Embryonic facial prominence (tissue), 1 donor: ENCODE data around the gene NAT9.

Experiments
- DNase-seq: peaks from one replicate; pipeline ENCODE4 v3.0.0-alpha.2; 2016; ENCODE audit errors: extremely low spot score

The NAT9 gene, protein sequence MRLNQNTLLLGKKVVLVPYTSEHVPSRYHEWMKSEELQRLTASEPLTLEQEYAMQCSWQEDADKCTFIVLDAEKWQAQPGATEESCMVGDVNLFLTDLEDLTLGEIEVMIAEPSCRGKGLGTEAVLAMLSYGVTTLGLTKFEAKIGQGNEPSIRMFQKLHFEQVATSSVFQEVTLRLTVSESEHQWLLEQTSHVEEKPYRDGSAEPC

DNA sequence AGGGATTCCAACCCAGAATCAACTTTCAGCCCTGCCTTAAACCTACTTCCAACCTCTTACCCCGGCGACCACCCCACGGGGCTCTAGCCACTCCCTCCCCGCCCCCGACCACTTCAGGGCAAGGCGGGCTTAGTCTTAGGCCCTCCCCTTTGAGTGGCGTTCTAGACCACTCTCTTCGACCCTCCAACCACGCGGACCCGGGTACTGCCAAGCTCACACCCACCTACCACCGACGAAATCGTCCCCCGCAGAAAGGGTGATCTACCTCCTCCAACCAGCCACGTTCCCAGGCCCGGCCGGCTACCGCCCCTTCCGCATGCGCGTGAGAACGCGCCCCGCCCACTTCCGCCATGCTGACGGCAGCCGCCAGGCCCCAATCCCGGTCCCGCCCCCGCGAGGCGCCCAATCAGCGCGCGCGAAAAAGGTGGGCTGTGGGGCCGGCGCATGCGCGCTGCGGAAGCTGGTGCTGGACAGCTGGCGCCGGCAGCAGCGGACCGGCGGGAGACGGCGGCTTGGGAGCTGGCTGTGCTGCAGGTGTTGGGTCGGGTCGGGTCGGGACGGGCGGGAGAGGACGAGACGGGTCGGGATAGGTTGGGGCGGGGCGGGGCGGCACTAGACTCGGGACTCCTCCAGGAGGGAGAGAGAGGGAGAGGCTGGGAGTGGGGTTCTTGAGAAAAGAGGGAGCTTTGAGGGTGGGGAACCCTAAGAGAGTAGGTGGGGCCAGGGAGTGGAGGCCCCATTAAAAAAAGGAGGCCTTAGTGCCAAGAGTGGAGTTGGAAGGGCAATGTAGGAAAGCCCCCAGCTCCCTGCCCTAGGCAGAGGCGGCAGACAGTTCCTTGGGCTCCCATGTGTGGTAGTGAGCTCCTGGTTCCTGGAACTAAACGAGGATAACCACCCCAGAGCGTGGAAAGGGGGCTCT is at the start of gene NAT9:
Gene NAT9, minus strand, starts transcription at position 302 of the 919 bp plus-strand sequence. CDS start 647 bp downstream, outside the sequence.
- peak; percentile 87 for DNase-seq

DNA sequence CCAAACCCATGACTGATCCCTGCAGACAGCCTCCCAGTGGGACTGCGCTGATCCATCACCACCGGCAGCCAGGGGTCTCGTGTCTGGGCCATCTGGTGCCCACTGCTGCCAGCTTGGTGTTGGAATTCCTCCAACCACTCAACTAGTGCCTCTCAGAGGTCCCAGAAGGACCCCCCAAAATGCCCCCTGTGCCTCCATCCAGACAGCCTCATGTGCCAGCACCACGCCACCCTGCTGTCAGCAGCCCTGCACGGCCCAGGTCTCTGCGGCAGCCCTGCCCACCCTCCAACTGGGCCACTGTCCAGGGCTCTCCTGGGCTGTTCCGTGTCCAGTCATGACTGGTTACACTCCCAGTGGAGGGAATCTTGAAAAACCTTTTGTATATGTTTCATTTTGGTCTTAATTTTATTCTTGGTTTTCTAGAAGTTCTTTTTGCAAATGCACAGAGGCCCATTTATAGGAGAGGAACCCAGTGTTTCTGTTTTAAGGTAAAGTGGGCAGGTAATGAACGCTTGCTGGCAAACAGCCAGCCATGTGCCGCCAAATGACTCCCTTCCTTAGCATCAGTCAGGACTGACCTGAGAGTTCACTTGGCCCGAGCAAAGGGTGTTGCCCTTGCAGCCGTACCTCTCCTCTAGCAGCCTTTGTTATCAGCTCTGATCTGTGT is 48.9 kb upstream of the NAT9 start:
- DNase-seq = no peak

DNA sequence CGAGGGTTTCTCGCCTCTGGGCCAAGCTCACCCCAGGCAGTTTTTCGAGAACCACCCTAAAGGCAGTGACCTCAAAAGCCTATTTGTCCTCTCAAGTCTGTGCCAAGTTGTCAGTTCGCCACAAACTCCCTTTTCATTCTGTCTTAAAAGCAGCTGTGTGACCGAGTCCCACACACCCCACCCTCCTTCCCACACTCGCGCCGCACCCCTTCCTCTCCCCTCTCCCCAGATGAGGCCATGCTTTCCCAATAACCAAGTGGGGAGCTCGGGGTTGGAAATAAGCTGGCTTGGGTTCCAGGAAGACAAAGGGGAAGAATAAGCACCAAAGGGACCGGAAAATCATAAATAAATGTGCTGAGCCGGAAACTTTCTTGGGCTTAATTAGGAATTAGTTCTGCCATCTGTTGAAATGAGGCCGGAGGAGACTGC is 46.8 kb upstream of the NAT9 start:
- no peak for DNase-seq

DNA sequence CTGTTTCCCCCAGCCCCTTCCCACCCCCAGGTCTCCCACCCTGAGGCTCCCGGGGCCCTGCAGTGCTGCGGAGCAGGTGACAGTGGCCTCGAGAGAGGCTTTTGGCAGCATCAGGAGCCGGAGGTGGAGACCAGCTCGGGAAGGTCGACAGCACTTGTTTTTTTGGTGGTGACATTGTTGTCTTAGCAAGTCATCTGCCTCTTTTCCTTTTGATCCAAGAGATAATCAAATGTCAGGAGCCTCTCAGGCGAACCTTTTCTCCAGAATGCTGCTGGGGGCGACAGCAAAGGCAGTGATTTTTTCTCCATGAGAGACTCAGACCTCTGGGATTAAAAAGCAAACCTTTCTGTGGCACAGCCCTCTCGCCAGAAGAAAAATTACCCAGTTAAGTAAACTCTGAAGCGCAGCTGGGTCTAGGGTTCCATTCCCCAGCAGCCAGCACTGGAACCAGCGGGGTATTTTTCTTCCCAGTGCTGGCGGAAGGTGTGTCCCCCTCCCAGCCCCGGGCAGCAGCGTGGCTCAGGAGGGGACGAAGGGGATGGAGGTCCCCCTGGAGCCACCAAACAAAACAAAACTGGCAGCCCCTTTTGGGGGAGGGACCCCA is 46.3 kb upstream of the NAT9 start:
- DNase-seq = no peak

DNA sequence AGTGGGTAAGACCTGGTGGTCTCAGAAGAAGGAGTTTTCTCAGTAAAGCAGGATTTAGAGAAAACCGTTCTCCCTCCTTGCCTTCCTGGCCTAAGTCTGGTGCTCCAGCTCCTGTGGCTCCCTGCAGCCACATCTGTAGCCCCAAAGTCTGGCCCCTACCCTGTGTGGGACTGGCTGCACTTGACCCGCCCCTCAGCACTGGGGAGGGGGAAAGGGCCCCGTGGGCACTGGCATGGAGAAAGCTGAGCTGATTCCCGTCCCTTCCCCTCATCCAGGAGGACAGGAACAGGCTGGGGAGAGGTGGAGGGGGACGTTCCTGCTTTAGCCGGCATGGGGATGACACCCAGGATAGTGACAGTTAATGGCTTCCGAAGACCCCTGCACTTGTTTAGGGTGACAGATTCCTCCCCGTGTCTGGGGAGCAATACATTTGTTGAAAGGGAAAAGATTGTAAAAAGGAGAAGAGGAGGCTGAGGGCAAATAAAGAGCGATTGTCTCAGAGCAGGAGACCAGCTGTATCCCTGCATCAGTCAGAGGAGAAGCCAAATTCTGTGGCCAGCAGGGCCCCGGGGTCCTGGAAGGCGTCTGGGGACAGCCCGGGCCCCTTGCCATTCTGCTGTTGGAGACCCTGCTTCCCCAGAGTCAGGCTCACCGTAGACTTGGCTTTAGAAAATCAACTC is 45.6 kb upstream of the NAT9 start:
- DNase-seq = no peak

DNA sequence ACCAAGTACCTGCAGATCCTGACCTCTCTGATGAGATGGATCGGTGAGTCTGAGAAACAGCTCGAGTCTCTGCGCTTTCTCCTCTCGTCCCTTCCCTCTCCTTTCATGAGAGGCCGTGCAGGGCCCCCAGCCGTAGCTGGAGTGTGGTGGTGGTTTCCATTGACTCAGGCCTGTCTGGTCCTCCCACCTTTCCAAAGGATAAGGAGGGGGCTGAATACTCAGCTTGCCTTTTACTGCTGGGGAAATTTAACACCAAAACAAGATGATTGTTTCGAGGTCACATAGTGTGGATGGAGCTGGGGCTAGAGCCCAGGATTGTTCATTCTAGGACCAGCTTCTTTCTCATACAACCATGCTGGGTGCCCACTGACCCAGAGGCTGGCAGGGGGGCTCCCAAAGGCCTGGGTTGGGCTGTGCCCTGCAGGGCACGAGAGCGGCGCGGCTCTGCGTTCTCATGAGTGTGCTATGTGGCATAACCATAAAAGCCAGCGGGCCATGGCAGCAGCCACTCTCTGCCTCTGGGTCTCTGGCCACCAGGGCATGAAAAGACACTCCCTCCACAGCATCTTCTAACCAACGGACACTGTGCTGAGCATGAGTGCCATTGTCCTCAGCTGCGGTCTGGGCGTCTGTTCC is 43.8 kb upstream of the NAT9 start:
- no peak for DNase-seq

DNA sequence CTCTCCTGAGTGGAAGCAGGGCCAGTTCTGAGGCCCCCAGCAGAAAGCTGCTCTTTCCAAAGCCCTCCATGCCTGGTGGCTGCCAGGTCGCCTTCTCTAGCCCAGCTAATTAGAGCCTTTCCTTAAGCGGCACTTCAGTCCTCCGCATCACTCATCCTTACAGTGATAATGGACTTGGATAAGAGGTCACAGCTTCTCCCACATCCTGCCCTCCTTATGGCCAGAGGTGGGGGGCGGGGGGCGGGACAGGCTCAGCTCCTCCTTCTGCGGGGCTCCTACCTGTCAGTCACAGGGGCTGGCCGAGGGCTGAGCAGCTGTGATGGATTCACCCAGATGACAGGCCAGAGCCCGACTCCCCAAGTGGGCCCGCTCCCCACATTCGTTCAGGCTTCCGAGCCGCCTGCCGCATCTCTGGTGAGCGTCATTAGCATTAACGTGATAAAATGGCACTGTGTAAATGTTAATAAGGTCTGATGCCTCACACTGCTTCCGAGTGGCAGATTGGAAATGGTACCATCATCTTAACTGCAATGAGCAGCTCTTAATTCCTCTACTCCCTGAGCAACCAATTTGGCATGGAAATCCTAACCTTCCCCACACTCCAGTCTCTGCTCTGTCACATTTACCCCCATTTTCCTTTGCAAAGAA is 42.3 kb upstream of the NAT9 start:
- DNase-seq = no peak

DNA sequence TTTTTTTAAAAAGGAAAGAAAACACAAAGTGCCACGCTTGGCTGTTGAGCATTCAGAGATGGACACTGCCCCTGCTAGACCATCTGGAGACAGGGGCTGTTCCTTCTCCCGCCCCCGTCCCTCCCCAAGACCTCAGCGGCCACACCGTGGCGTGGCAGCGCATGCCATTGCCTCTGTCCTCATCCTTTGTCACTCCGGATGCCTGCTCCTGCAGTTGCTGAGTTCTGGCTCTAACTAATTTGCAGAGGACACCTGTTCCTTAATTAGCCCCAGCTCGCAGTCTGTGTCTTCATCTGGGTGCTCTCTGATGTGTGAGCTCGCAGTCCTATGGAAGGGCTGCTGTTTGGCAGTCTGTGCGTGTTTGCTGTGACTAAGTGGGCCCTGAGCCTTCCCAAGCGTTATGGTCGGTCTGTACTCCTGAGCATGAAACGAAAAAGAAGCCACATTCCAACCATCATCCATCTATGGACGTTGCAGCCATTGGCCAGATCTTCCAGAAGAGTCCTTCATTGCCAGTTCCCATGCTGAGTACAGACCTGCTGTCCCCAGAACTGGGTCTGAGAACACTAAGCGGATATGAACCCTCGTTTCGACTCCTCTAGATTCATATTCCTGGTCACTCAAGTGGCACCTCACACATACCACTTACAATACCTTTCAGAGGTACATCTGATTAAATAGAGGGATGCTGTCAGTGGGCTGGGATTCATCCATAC is 40.9 kb upstream of the NAT9 start:
- no peak for DNase-seq

DNA sequence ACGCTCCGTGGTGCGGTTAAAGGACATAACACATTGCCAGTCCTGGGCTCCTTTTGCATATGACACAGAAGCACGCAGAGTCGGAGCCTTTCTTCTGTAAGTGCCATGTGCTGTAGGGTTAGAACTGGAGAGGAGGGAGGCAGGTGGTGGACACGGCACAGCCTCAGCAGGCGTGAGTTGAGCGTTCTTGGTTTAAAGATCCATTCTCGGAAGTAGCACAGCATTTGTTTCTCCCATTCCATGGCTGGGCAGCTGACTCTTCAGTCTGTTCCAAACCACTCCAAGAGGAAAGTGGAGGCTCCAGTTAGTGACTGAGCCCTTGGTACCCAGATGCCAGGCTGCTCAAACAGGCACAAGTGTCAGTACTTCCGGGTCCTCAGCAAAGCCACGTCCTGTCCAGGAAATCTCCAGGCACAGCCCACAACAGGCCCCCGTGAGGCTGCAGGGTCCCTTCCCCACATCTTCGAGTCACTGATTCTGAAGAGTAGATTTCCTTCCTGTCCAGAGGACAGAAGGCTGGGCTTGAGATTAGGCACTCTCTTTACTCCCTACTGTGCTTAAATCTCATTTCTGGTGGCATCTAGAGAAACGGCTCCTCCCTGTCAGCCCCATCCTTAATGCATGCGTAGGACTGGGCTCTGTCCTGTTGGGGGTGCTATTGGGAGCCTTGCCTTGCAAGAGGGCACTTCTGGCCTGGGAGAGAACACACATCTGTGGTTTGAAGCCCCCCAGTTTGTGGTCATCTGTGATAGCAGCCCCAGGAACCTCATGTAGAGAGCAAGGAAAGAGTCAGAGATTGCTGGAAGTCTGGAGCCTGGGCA is 39.6 kb upstream of the NAT9 start:
- DNase-seq = no peak

DNA sequence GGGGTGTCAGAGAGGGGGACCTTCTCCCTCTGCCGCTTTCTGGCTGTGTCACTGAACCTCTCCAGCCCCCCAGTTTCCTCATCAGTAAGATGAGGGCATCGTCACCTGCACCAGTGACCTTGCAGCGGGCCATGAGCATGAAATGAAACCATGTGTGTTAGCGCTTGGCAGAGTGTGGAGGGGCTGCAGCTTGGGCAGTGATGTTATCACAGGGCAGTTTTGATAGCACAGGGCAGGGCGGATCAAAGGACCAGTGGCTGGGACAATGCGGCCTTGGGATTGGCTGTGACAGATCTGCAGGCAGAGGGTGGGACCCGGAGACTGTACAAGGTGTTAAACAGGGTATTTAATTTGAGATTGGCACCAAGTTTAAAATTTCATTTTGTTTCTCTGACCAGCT is 38.9 kb upstream of the NAT9 start:
- DNase-seq = no peak

DNA sequence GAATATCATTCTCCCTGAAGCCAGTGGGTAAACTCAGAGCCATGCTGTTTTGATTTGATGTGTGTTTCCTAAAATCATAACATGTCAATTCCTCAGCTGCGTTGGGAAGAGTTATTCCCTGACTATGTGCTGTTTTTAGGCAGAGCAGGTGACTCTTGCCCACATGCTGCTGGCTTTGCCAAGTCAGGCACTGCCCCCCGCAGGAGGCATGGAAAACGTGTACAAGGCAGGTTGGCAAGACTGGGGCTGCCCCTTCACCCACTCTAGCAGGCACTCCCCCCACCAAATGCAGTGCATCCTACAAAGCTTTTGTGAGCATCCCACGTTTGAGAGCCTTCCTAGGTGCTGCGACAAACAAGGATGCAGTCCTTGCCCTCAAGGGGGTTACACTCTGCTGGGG is 38.3 kb upstream of the NAT9 start:
- no peak for DNase-seq

DNA sequence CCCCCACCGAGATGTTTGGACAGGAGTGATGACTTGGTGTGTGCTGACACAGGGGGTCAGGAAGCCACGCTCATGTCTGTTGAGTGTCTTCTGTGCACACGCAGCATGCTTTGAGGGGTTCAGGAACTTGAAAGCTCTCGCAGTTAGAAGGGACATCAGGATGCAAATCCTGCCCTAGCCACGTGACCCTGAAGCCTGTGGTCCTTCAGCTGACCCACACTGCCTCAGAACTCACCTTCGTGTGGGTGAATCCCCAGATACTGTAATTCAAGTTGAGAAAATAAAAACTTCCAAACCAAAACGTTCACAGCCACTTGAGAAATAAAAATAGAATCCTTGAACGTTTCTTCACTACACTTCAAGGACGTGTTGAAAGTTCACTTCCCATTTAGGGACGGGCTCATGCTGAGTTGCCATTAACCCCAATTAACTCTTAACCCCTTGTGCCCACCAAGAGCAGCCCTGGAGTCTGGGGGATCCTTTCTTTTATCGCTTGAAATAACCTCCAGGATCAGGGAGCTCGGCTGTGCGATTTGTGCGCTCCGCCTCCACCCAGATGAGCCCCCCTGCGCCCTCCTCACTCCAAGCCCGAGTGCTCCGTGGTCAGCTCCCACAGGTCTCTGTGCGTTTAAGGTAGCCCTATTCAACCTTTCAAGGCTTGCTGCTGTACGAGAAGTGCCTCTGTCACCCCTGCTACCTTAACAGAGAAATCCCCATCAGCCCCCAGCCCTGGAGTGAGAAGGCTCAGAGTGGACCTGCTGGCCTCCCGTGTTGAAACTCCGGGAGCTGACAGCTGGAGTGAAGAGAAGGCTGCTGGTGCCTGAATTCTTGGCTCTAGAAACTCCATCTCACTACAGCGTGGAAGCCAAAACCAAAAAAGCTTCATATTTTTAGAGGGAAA is 36.2 kb upstream of the NAT9 start:
- DNase-seq = no peak

DNA sequence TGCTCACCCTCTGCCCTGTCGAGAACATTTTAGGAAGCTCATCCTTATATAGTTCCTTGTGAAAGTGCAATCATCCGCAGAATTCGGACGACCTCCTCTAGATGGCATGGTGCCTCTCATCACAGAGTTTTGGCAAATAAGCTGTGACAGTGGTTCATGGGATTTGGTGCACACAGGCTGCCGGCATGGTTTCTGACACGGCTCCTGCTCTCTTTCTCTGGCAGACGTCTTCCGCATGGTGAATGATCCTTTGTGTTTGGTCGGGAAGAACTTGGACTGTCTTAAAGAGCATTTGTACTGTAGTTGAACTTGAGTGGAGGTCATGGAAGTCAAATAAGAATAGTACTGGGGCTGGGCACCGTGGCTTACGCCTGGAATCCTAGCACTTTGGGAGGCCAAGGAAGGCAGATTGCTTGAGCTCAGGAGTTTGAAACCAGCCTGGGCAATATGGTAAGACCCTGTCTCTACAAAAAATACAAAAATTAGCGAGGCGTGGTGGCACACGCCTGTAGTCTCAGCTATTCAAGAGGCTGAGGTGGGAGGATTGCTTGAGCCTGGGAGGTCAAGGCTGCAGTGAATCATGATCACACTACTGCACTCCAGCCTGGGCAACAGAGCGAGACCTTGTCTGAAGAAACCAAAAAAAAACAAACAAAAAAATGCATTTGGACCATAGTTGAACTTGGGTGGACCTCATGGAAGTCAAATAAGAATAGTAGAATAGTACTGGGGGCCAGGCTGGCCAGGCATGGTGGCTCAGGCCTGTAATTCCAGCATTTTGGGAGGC is 34.7 kb upstream of the NAT9 start:
- no peak for DNase-seq

DNA sequence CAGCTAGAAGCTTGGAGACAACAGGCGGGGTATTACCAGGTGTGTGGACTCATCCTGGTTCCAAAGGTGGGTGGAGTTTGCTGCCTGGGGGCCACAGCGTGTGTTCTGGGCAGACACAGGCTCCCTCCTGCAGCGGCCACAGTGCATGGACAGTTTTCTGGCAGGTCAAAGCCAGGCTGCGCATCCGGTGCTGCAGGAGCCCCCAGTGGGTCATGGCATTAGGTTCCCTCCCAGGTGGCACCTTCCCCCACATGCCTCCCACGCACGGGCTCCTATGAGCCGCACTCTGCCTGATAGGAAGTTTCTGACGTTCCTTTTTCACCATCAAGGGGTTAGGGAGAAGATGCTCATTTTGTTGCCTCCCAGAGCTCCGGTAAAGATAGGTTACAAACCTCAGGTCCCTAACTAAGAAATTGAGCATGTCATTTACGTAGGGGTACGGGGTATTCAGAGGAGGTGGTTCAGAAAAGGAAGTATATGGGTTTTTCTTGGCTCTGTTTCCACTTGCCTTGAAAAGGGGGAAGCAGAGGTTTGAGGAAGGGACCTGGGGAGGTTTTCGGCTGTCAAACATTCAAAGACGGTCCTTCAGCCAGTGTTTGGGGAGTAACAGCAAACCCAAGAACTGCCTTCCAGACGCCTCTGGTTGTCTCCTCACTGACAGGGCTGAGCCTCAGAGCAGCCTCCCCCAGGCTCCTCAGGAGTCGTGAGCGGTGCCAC is 32.7 kb upstream of the NAT9 start:
- no peak for DNase-seq

DNA sequence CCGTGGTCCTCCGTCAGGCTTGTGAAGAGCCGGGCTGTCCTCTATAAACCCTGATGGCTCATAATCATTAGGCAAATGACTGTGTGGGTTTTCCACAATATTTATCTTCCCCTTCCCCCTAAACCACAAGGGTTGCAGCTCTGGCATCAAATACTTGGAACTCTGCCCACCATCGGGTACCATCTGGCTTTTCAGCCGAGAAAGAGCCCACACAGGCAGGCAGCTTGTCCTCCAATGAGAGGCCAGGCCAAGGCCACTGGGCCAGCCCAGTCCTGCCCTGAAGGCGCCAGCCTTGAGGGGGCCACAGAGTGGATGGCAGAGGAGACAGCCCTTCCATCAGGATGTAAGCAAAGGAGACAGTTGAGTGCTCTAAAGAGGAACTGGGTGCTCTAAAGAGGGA is 31.8 kb upstream of the NAT9 start:
- DNase-seq = no peak

DNA sequence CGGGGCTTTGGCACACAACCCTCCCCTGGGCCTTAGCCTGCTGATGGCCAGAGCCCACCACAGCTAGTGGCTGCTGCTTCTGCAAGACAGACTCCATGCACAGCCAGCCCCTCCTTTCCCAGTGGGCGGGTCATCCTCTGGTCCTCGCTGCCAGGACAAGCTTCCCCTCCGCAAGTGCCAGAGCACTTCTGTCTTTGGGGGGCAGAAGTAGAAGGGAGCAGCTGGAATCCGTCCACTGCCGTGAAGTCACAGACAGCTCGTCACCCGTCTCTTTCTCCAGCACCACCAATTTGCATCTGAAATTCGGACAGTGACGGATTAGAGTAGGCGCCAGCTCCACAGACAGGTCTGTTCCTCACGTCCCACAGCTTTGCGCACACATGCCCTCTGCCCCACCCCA is 31.3 kb upstream of the NAT9 start:
- DNase-seq = no peak

DNA sequence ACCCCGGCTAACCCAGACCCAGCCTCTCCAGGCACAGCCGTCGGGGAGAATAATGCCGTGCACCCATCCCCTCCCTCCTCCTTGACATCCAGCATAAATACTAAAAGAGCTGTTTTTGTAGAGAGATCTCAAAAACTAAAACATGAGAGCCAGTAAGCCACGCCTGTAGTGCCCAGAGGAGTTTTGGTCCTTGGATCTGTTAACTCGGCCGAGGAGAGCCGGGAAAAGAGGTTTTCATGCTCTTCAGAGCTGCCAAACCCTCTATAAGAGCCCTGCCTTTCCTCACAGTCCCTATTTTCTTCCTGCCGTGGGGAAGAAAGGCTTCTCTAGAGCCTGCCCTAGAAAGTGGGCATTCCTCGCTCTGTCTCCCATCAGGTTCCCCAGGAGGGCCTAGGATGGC is 30.2 kb upstream of the NAT9 start:
- no peak for DNase-seq
